ENCODE measurements around the gene PEX26. TPM values are rescaled to one million over a fixed set of nuclear protein-coding genes. Genes with fewer than 3 reads are reported as not detected.
"Not testable (repeated sequence)": the region's sequence is repeated elsewhere in the genome, so short reads cannot be mapped to it uniquely, and the experiment has no call there.

Gene PEX26
- total RNA-seq, 2 donors from 2014 or later, result 39.1 to 46.0 TPM

DNA sequence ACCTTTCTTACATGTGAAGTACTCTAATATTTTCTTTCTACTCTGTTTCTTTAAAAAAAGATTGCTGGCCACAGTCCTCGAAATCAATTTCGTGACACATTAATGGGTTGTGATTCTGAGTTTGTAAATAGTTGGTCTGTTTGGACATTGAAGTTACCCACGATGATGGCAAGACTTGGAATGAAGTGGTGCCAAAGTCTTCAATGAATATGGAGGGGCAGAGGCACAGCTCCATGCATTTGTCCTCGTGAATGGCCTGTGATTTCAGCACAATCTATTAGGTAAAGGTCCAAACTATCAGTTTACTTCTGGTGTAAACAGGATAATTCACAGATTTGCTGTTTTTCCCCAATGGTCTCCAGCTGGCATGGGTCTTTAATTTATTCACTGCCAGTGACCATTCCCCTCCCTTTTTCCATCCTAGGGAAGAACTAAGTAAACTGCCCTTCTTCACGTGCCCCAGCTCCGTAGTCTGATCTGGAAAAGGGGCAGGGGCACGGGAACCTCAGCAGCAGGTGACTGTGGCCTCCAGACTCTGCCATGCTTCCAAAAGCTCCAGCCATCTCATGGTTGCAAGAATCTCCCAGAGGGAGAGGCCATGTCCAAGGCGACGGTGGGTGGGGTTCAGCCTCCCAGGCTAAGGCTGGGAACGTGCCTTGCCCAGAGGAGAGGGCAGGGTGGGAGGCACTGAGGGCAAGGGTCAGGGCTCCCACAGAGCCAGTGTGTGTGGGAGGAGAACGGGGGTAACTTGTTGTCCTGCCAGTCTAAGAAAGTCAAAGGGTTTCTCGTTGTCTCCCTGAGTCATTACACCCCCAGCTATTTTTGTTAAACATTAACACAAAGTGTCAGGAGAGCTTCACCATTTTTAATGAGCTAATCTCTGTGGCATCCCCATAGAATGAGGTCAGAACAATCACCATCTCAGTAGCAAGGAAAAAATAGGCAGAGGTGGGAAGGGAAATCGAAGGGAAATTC is 16.9 kb upstream of the PEX26 start:
- DNase-seq (ENCODE audit: low spot score) (no peak), ATAC-seq (ENCODE audit: insufficient number of reproducible peaks, low FRiP score, low read depth) (peak; percentile 20)
- TF ChIP-seq, protein P1, sequence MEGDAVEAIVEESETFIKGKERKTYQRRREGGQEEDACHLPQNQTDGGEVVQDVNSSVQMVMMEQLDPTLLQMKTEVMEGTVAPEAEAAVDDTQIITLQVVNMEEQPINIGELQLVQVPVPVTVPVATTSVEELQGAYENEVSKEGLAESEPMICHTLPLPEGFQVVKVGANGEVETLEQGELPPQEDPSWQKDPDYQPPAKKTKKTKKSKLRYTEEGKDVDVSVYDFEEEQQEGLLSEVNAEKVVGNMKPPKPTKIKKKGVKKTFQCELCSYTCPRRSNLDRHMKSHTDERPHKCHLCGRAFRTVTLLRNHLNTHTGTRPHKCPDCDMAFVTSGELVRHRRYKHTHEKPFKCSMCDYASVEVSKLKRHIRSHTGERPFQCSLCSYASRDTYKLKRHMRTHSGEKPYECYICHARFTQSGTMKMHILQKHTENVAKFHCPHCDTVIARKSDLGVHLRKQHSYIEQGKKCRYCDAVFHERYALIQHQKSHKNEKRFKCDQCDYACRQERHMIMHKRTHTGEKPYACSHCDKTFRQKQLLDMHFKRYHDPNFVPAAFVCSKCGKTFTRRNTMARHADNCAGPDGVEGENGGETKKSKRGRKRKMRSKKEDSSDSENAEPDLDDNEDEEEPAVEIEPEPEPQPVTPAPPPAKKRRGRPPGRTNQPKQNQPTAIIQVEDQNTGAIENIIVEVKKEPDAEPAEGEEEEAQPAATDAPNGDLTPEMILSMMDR (IDR thresholded peaks at IDR 0.05), result no peak
- H3K4me1 ChIP-seq (ENCODE audit: control insufficient read depth in 1 of 2, low read depth in 2 of 2), result peaks cover 19 to 43% of the 10 kb centered on the region in 2 donors
- no peaks in the 10 kb centered on the region for H3K9me3 ChIP-seq
- no peaks in the 10 kb centered on the region for H3K36me3 ChIP-seq
- H3K27ac ChIP-seq, result peak overlapping the region; percentile 45 to 72
- no peak overlapping the region for H3K4me3 ChIP-seq
- H3K27me3 ChIP-seq (replicated peaks; ENCODE audit: insufficient read depth), result no peaks in the 10 kb centered on the region

DNA sequence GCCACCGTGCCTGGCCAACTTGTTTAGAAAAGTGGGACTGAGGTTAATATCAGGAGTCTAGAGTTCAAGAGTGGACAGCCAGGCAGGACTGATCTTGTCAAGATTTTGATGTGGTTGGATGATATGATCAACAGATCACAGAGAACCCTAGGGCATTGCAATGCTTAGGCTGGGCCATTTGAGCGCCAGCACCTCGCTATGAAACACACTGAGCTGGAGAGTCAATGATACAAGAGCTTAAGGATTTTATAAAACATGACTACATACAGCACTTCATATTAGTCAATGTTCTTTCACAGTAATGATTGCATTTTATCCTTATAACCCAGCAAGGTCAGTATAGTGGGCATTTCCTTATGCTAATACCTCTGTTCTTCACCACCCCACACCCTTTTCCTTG is 15.4 kb upstream of the PEX26 start:
- peaks cover 6 to 39% of the 10 kb centered on the region in 2 donors for H3K4me1 ChIP-seq (ENCODE audit: control insufficient read depth in 1 of 2, low read depth in 2 of 2)

DNA sequence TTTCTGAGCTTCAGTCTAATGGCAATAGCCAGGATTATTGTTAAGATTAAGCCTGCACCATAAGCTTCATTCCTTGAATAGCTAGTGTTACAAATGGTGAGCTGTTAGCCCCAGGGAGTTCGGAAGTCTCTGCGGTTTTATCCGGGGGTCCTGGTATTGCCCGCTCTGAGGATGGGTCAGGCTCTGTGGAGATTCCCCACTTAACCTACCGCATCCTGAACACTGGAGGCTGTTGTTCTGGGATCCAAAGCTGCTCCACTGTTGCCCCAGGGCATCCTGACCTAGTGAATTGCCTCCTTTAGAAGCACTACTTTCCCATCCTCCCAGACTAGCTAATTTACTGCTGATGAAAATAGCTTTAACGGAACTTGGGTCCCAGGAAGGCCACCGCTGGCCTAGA is 14.5 kb upstream of the PEX26 start:
- Histone ChIP-seq H3K27me3 (replicated peaks; ENCODE audit: insufficient read depth) (no peaks in the 10 kb centered on the region), H3K4me1 (ENCODE audit: control insufficient read depth in 1 of 2, low read depth in 2 of 2) (peaks cover 11 to 40% of the 10 kb centered on the region in 2 donors), H3K36me3 (no peaks in the 10 kb centered on the region), H3K9me3 (no peaks in the 10 kb centered on the region), H3K4me3 (no peak overlapping the region), H3K27ac (no peak overlapping the region)
- ATAC-seq (ENCODE audit: insufficient number of reproducible peaks, low FRiP score, low read depth) (no peak), DNase-seq (ENCODE audit: low spot score) (no peak)
- TF ChIP-seq, protein P1 (IDR thresholded peaks at IDR 0.05), result no peak

More for the DNA sequence above, 15.4 kb upstream of the PEX26 start:
- no peaks in the 10 kb centered on the region for H3K27me3 ChIP-seq (replicated peaks; ENCODE audit: insufficient read depth)
- DNase-seq (ENCODE audit: low spot score) (no peak), ATAC-seq (ENCODE audit: insufficient number of reproducible peaks, low FRiP score, low read depth) (no peak)
- H3K36me3 ChIP-seq, result no peaks in the 10 kb centered on the region
- H3K27ac ChIP-seq, result no peak overlapping the region
- H3K4me3 ChIP-seq, result no peak overlapping the region
- no peaks in the 10 kb centered on the region for H3K9me3 ChIP-seq
- TF ChIP-seq, protein P1 (IDR thresholded peaks at IDR 0.05), result no peak

DNA sequence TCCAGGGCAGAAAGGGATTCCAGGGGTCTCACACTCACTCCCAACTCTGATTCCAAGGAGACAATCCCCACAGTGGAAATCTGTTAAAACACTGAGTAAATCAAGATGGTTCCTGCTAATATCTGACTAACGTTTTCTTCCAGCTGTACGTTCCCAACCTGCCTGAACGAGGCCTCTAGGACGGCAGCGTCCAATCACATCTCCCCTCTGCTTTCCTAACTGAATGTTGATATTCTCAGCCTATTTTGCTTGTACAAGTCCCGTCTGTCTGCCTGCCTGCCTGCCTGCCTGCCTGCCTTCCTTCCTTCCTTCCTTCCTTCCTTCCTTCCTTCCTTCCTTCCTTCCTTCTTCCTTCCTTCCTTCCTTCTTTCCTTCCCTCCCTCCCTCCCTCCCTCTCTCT is 14.1 kb upstream of the PEX26 start:
- H3K27ac ChIP-seq, result not testable (repeated sequence)

DNA sequence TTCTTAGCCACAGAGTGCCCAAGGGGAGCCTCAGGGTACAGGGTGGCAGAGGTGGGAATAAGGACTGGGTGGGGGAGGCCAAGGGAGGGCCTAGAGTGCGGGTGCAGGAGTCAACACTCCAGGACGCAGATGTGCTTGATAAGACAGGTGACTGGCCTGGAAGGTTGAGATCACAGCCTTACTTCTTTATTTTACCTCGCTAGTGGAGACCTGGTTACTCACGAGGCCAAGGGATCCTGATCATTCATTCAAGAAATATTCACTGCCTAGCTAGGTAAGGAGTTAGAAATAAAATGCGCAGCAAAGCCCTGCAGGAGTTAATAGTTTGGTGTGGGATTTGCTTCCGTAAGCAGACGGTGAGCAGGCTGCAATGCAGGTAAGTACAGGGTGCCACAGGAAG is 13.2 kb upstream of the PEX26 start:
- H3K36me3 ChIP-seq, result no peaks in the 10 kb centered on the region
- no peaks in the 10 kb centered on the region for H3K9me3 ChIP-seq
- ATAC-seq (ENCODE audit: insufficient number of reproducible peaks, low FRiP score, low read depth) (no peak), DNase-seq (ENCODE audit: low spot score) (no peak)
- H3K4me3 ChIP-seq, result no peak overlapping the region
- no peaks in the 10 kb centered on the region for H3K27me3 ChIP-seq (replicated peaks; ENCODE audit: insufficient read depth)
- TF ChIP-seq, protein P1 (IDR thresholded peaks at IDR 0.05), result no peak
- H3K27ac ChIP-seq, result no peak overlapping the region
- peaks cover 19 to 44% of the 10 kb centered on the region in 2 donors for H3K4me1 ChIP-seq (ENCODE audit: control insufficient read depth in 1 of 2, low read depth in 2 of 2)

More for the DNA sequence above, 14.1 kb upstream of the PEX26 start:
- not testable (repeated sequence) for H3K36me3 ChIP-seq; H3K4me3 ChIP-seq; H3K9me3 ChIP-seq; H3K27me3 ChIP-seq (replicated peaks; ENCODE audit: insufficient read depth); ATAC-seq (ENCODE audit: insufficient number of reproducible peaks, low FRiP score, low read depth); DNase-seq (ENCODE audit: low spot score)
- H3K4me1 ChIP-seq (ENCODE audit: control insufficient read depth in 1 of 2, low read depth in 2 of 2), result peaks cover 13 to 39% of the 10 kb centered on the region in 2 donors

All from thoracic aorta (tissue), 2 donors.